Activated CD4-positive, alpha-beta T cell treated with anti-CD3 and anti-CD28 coated beads, Interleukin-10, Interleukin-2, amounts not matched to agents 100 ng/mL and 50 ng/mL, durations not matched to agents 16 hours and 8 hours (primary cell): Measurements from ENCODE around the gene GPC6.
"Not testable (repeated sequence)": the region's sequence is repeated elsewhere in the genome, so short reads cannot be mapped to it uniquely, and the experiment has no call there.

ENCODE experiments used
- DNase-seq: peaks from one replicate; pipeline ENCODE4 v3.0.0-alpha.2; 2020

GPC6 gene

GRCh38 chr13:94195715-94196114 lies 969.1 kb downstream of the GPC6 start:
- DNase-seq, result no peak

GRCh38 chr13:94196413-94196812 lies 969.8 kb downstream of the GPC6 start:
- DNase-seq, result no peak

- no peak for DNase-seq
Observed at GRCh38 chr13:94198681-94199080, 972.1 kb downstream of the GPC6 start.

- no peak for DNase-seq
Observed at GRCh38 chr13:94199135-94199534, 972.5 kb downstream of the GPC6 start.

- DNase-seq, result no peak
Observed at GRCh38 chr13:94201022-94201421, 974.4 kb downstream of the GPC6 start.

GRCh38 chr13:94204163-94204562 lies 977.6 kb downstream of the GPC6 start:
- no peak for DNase-seq

- DNase-seq, result no peak
Observed at GRCh38 chr13:94204946-94205345, 978.3 kb downstream of the GPC6 start.

GRCh38 chr13:94205896-94206295 lies 979.3 kb downstream of the GPC6 start:
- no peak for DNase-seq

- no peak for DNase-seq
Observed at GRCh38 chr13:94209117-94209516, 982.5 kb downstream of the GPC6 start.

GRCh38 chr13:94209913-94210312 lies 983.3 kb downstream of the GPC6 start:
- DNase-seq, result not testable (repeated sequence)

GRCh38 chr13:94210816-94211215 lies 984.2 kb downstream of the GPC6 start:
- peak; percentile 43 for DNase-seq

GRCh38 chr13:94212196-94212595 lies 985.6 kb downstream of the GPC6 start:
- no peak for DNase-seq

- DNase-seq, result no peak
Observed at GRCh38 chr13:94214121-94214520, 987.5 kb downstream of the GPC6 start.

- DNase-seq, result no peak
Observed at GRCh38 chr13:94214975-94215374, 988.4 kb downstream of the GPC6 start.

GRCh38 chr13:94216476-94216875 lies 989.9 kb downstream of the GPC6 start:
- DNase-seq, result no peak

GRCh38 chr13:94217370-94217769 lies 990.8 kb downstream of the GPC6 start:
- DNase-seq, result no peak

- DNase-seq, result no peak
Observed at GRCh38 chr13:94218537-94218936, 991.9 kb downstream of the GPC6 start.

GRCh38 chr13:94218951-94219350 lies 992.3 kb downstream of the GPC6 start:
- no peak for DNase-seq

GRCh38 chr13:94224670-94225069 lies 998.1 kb downstream of the GPC6 start:
- DNase-seq, result no peak

GRCh38 chr13:94227255-94227879 lies 1000.8 kb downstream of the GPC6 start:
- no peak for DNase-seq

GRCh38 chr13:94228763-94229162 lies 1002.2 kb downstream of the GPC6 start:
- no peak for DNase-seq

GRCh38 chr13:94232161-94232950 lies 1005.7 kb downstream of the GPC6 start:
- DNase-seq, result no peak

- no peak for DNase-seq
Observed at GRCh38 chr13:94232956-94233355, 1006.3 kb downstream of the GPC6 start.

GRCh38 chr13:94233401-94233800 lies 1006.8 kb downstream of the GPC6 start:
- no peak for DNase-seq

- no peak for DNase-seq
Observed at GRCh38 chr13:94233837-94234236, 1007.2 kb downstream of the GPC6 start.
